Activated CD8-positive, alpha-beta memory T cell treated with anti-CD3 and anti-CD28 coated beads for 24 hours (primary cell): ENCODE results near the gene LRRTM2.

Experiments used
- DNase-seq: peaks from one replicate; pipeline ENCODE4 v3.0.0-alpha.2; 2020

LRRTM2 gene

DNA sequence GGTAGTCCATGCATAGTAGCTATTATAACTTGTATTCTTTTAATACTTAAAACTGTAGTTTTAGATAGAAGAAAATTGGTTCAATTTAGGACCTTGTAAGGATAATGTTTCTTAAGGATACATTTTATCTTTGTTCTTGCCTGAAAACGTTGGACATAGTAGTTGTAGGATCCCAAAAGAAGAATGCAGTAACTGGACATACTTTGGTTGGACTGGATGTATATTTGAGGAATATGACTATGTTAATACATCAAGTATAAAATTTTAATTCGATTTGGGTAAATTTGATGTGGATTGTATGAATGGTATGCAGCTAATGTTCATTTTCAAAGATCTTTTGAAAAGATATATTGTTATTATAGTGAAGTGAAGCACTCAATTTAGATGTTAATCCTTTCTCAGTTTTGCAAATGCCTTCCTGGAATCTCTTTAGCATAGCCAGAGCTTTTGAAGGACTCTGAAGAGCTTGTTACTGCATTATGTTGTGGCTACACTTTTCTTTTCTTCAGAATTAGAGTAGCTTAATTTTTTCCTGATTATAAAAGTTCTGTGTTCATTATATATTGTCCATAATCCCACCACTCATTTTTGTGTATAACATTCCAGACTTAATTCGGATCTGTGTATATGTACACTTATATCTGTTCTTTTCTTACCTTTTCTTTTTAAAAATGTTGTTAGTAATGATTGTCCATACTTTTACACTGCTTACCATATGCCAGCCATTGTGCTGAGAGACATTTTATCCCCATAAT, 41.2 kb downstream of the LRRTM2 start:
- no peak for DNase-seq

DNA sequence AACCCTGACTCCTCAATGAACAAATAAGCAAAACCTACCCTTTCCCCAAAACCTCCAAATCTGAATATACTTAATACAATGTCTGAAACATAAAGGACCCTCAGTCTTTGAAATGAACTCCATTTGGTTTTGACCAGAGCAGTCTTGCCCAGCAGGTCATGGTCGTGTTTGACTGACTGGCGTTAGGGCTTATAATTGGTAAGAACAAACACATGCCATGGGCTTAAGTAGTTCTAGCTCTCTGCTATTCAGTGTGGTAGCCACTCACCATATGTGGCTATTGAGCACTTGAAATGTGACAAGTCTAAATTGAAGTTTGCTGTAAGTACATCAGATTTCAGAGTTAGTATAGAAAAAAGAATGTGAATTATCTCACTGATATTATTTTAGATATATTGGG, 42.1 kb downstream of the LRRTM2 start:
- no peak for DNase-seq

DNA sequence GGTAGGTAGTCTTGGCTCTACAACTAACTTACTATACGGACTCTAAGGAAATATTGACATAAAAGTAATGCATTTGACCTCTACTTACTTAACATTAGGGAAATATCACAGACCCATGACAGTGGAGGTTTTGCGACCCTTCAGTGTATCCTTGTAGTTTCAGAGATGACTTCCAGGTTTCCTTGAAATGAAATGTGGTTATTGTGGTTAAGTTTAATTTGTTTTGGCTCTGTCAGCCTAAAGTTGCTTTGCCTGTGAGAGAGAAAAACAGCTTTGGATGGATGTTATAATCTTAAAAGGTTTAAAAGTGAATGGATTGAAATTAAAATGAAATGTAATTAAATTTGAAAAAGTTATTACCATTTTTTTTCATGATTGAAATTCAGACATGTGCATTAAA, 42.9 kb downstream of the LRRTM2 start:
- DNase-seq, result no peak

DNA sequence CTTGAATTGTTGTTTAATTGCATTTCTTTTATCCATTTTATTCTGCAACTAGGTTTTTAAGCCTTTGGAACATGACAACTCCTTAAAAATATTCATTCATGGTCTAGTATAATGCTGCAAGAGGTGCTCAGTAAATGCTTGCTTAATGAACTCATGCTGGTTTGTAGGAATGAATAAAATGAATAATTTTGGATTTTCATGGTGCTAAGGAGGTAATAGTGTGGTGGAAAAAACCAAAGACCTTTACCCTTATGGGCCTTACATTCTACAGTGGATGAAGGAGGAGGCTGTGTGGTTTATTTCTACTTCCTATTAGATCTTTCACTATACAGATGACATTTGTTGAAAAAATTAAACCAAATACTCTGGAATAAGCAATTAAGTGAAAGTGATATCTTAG, 43.4 kb downstream of the LRRTM2 start:
- DNase-seq, result no peak

DNA sequence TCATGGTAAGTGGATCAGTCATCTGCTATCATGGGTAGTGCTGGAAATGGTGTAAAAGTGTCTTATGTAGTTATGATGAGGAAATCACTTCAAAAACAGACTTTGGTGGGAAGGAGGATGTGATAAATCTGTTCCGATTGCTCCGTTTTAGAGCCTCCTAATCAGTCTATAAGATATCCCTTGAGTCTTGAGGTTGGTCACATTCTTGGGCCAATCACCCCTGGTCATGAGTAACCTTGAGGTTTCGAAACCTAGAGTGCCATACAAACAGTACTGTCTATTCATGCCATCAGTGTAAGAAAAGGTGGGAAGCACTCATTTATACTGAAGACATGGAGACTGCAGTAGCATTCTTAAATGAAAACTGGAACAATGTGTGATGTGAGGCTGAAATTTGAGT, 45.8 kb downstream of the LRRTM2 start:
- no peak for DNase-seq

DNA sequence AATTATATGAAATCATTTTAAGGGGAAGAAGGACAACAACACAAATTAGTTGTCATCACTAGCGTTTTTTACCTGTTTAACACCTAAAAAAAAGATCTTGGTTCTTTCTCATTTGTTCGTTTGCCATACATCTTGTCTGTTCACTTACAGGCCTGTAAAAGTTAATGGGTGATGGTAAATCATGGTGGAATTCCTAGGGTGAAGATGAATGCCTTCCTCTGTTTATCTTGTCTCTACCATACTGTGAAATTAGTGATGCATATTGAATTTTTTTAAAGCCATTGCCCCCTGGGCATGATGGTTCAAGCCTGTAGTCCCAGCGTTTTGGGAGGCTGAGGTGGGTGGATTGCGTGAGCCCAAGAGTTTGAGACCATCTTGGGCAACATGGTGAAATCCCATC, 46.6 kb downstream of the LRRTM2 start:
- DNase-seq, result no peak

DNA sequence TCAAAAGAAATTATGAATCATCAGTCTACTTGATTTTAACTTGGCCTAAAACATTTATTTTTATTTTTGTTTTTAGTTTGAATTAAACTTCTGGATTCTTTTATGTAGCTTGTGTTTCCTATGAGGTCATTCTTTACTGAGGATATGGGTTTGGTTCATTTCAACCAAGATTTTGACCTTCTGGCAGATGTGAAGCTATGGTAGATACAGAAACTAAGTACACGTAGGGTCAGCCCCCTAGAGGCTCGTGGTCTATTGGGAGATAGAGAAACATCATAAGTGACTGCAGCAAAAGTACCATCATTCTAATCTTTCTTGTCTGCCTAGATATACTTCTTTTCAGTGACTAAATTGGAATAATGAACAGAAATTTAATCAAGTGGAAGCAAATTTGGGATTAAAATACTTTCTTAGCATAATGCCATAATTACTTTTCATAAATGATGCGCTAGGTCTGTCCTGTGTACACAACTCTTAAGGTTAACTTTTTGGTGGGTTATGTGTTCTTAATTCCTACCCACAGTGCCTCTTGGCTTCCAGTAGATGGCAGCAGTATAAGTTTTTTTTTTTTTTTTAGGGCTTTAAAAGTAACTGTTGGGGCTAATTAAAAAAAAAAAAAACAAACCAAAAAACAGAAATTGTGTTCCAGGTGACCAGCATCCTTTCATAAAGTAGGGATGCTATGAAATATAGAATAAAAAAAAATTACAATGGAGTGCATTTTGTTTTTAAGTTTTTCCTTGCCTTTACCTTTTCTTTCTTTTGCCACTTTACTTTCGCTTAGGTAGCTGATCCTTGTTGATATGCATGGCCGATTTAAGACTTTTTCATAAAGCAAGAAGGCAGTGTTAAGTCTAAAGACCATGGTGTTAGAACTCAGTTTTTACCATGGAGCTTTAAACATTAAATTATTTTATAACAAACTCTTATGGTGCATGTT, 49.9 kb downstream of the LRRTM2 start:
- DNase-seq, result no peak

DNA sequence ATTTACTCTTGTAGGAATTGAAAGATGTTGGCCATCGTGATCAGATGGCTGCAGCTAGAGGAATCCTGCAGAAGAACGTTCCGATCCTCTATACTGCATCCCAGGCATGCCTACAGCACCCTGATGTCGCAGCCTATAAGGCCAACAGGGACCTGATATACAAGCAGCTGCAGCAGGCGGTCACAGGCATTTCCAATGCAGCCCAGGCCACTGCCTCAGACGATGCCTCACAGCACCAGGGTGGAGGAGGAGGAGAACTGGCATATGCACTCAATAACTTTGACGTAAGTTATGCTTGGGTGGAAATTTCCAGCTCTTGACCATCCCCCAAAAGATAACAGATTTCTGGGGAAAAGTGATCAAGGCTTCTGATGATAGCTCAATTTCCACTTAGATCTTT, 50.6 kb downstream of the LRRTM2 start:
- DNase-seq, result no peak

DNA sequence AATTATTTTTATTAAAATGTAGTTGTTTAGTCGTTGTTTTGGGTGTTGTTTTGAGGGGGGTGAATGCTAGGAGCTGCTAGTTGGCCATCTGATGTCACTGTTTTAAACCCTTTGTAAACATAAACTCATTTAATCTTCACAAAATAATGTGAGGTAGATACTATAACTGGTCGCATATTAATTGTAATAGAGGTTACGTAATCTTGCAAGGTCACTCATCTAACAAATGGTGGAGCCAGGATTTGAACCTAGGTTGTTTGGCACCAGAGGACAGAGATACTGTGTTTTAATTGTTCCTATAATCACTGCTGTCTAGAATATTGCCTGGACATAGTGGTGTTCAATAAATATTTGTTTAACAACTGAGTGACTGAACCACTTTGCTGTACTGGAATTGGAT, 54.4 kb downstream of the LRRTM2 start:
- no peak for DNase-seq

DNA sequence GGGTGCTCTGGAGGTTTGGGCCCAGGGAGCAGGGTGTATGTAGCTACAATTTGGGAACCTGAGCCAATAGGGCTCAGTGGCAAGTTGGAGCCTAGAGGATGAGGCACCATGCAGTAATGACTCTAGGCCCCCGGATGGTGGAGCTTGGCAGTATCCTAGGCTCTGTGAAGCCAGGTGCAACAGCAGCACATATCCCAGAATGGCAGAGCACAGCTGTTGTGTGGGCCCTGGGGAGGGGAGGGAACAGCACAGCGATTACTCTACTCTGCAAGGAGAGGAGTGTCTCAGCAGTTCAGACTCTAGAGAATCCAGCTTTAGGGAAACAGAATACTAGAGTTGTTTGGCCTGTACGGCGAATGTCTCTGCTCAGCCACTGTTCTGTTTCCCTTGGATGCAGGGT, 56.1 kb downstream of the LRRTM2 start:
- DNase-seq, result no peak
